ENCODE data around the gene TRAPPC12.

Gene TRAPPC12

GRCh38 chr2:3468296-3468988 is 88.9 kb downstream of the TRAPPC12 start:
- no peak for DNase-seq (ENCODE audit: low read depth)

GRCh38 chr2:3469486-3469885 is 90.0 kb downstream of the TRAPPC12 start:
- DNase-seq (ENCODE audit: low read depth): no peak

- peak; percentile 76 for DNase-seq (ENCODE audit: low read depth)
Measured at GRCh38 chr2:3470166-3470651, 90.7 kb downstream of the TRAPPC12 start.

GRCh38 chr2:3470856-3471737 is 91.6 kb downstream of the TRAPPC12 start:
- no peak for DNase-seq (ENCODE audit: low read depth)

- DNase-seq (ENCODE audit: low read depth): no peak
Measured at GRCh38 chr2:3472296-3472695, 92.8 kb downstream of the TRAPPC12 start.

- no peak for DNase-seq (ENCODE audit: low read depth)
Measured at GRCh38 chr2:3472966-3473365, 93.5 kb downstream of the TRAPPC12 start.

GRCh38 chr2:3475771-3476170 is 96.3 kb downstream of the TRAPPC12 start:
- no peak for DNase-seq (ENCODE audit: low read depth)

- no peak for DNase-seq (ENCODE audit: low read depth)
Measured at GRCh38 chr2:3476321-3476984, 97.0 kb downstream of the TRAPPC12 start.

GRCh38 chr2:3476985-3477327 is 97.5 kb downstream of the TRAPPC12 start:
- no peak for DNase-seq (ENCODE audit: low read depth)

GRCh38 chr2:3478846-3479385 is 99.4 kb downstream of the TRAPPC12 start:
- no peak for DNase-seq (ENCODE audit: low read depth)

GRCh38 chr2:3479430-3480320 is 100.2 kb downstream of the TRAPPC12 start:
- DNase-seq (ENCODE audit: low read depth): no peak

- no peak for DNase-seq (ENCODE audit: low read depth)
Measured at GRCh38 chr2:3480352-3481010, 101.0 kb downstream of the TRAPPC12 start.

GRCh38 chr2:3481011-3481400 is 101.5 kb downstream of the TRAPPC12 start:
- no peak for DNase-seq (ENCODE audit: low read depth)

GRCh38 chr2:3481736-3482362 is 102.4 kb downstream of the TRAPPC12 start:
- DNase-seq (ENCODE audit: low read depth): no peak

- DNase-seq (ENCODE audit: low read depth): no peak
Measured at GRCh38 chr2:3482363-3482821, 102.9 kb downstream of the TRAPPC12 start.

GRCh38 chr2:3483227-3483985 is 103.9 kb downstream of the TRAPPC12 start:
- no peak for DNase-seq (ENCODE audit: low read depth)

GRCh38 chr2:3483986-3484960 is 104.8 kb downstream of the TRAPPC12 start:
- DNase-seq (ENCODE audit: low read depth): no peak

- no peak for DNase-seq (ENCODE audit: low read depth)
Measured at GRCh38 chr2:3485166-3485565, 105.7 kb downstream of the TRAPPC12 start.
